GM06990 (cell line): ENCODE results near the gene MAP3K14.

Experiments used
- DNase-seq: peaks from one replicate; pipeline ENCODE4 v3.0.0-alpha.2; 2011; ENCODE audit not compliant: insufficient read length; ENCODE audit errors: extremely low read depth
- H3K27me3 ChIP-seq: replicated peaks from 2 replicates; pipeline ENCODE4 v1.6.0; 2011; ENCODE audit warnings: low read length; ENCODE audit not compliant: control insufficient read depth, insufficient read depth
- H3K36me3 ChIP-seq: 2 replicates; pipeline ENCODE4 v1.5.1; 2011; ENCODE audit warnings: low read length; ENCODE audit not compliant: control insufficient read depth, insufficient read depth
- H3K4me3 ChIP-seq: replicated peaks from 2 replicates; pipeline ENCODE4 v1.5.1; 2011; ENCODE audit warnings: low read depth, mild to moderate bottlenecking, control low read depth, low read length
- CTCF ChIP-seq: IDR thresholded peaks from 2 replicates; pipeline ENCODE4 v1.5.1; 2011; ENCODE audit warnings: low read length, control low read depth, mild to moderate bottlenecking, inconsistent platforms; ENCODE audit not compliant: insufficient read depth, poor library complexity, severe bottlenecking

MAP3K14 gene

GRCh38 chr17:45342306-45342705 is 25.5 kb upstream of the MAP3K14 start:
- TF ChIP-seq CTCF, result no peak
- no peak for DNase-seq
- Histone ChIP-seq H3K4me3 (no peak overlapping the region), H3K36me3 (no peaks in the 10 kb centered on the region; the same call in none of the 2 replicates), H3K27me3 (no peaks in the 10 kb centered on the region)

- H3K27me3 ChIP-seq, result no peaks in the 10 kb centered on the region
- no peak for DNase-seq
- no peak for TF ChIP-seq CTCF
- no peaks in the 10 kb centered on the region; the same call in none of the 2 replicates for H3K36me3 ChIP-seq
- no peak overlapping the region for H3K4me3 ChIP-seq
These were observed 24.8 kb upstream of the MAP3K14 start for GRCh38 chr17:45341533-45342158.

- TF ChIP-seq CTCF, result no peak
- H3K4me3 ChIP-seq, result no peak overlapping the region
- no peaks in the 10 kb centered on the region for H3K27me3 ChIP-seq
- no peak for DNase-seq
- no peaks in the 10 kb centered on the region; the same call in none of the 2 replicates for H3K36me3 ChIP-seq
These were observed 23.1 kb upstream of the MAP3K14 start for GRCh38 chr17:45339646-45340605.

GRCh38 chr17:45338996-45339535 is 22.2 kb upstream of the MAP3K14 start:
- TF ChIP-seq CTCF, result no peak
- no peaks in the 10 kb centered on the region; the same call in none of the 2 replicates for H3K36me3 ChIP-seq
- DNase-seq, result no peak
- H3K27me3 ChIP-seq, result no peaks in the 10 kb centered on the region
- H3K4me3 ChIP-seq, result no peak overlapping the region

- H3K27me3 ChIP-seq, result no peaks in the 10 kb centered on the region
- TF ChIP-seq CTCF, result no peak
- H3K4me3 ChIP-seq, result no peak overlapping the region
- no peaks in the 10 kb centered on the region; the same call in none of the 2 replicates for H3K36me3 ChIP-seq
- no peak for DNase-seq
These were observed 21.4 kb upstream of the MAP3K14 start for GRCh38 chr17:45338023-45338781.
